Stimulated activated CD8-positive, alpha-beta memory T cell treated with anti-CD3 and anti-CD28 coated beads, Interleukin-4, amount 100 ng/mL, for 4 hours (primary cell): Measurements from ENCODE around the gene RAB11FIP3.

Source experiments
- DNase-seq, 2 donors: peaks; one replicate each; pipeline ENCODE4 v3.0.0-alpha.2; 2020; ENCODE audit warnings: low read depth in 2 of 2, low spot score in 1 of 2

RAB11FIP3 gene

DNA sequence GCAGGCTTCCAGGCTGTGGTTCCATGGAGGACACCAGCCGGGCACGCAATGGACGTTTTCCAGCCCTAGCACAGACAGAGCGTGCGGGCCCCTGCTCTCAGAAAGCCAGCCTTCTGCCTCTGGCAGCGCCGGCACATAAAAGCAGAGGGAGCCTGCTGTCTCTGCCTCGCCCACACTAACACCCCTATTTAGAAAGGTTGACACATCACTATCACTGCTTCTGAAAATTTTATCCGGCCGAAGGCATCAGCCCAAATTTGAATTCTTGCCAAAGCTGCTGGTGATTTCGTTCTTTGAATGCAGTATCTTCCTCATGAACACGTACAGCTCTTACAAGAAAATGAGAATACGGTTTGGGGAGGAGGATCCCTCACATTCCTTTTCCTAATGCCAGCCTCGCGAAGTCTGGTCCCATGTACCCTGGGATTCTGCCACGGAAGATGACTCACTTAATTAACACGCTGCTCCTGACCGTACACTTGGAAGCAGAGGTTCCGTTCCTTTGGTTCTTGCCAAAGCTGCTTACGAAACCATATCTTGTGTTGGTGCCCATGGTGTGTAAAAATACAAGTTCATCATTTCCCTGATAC is 1.3 kb upstream of the RAB11FIP3 start:
- DNase-seq, result no peak

DNA sequence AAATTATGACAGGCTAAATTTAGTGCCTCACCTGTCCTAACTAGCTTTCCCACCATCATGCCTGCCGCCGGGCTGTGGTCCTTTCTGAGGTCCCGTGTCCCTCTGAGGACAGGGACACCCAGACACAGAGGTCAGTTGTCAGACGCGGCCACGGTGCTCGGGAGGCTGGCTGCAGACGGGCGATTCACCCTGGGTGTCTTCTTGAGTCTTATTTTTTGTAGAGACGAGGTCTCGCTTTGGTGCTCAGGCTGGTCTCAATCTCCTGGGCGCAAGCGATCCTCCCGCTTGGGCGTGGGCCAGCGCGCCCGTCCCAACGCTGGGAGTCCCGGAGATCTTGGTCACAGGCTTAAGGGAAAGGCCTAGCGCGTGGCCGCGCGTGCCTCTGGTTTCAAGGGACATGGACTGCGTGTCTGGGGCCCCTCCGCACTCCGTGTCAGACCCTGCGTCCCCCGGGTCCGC is 797 bp upstream of the RAB11FIP3 start:
- DNase-seq, result no peak

- DNase-seq, result no peak
These were observed 278 bp downstream of the RAB11FIP3 start for GRCh38 chr16:425740-426114.

- no peak for DNase-seq
These were observed 861 bp downstream of the RAB11FIP3 start for GRCh38 chr16:426115-426905.

DNA sequence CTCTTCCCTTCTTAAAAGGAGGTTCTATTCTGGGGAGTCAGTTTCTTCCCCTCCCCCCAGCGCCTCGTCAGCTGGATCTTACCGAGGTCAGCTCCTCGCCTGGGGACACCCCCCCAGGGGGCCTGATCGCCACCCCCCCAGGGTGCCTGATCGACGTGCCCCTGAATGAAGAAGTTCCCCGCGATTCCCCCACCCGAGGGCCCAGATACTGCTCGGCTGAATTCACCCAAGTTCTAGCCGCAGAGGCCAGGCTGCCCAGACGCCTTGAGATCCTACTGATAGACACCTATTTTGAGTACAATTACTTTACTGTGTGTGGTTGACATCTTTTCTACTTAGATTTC is 1.4 kb downstream of the RAB11FIP3 start:
- no peak for DNase-seq

GRCh38 chr16:427250-427649 is 1.8 kb downstream of the RAB11FIP3 start:
- no peak for DNase-seq

DNA sequence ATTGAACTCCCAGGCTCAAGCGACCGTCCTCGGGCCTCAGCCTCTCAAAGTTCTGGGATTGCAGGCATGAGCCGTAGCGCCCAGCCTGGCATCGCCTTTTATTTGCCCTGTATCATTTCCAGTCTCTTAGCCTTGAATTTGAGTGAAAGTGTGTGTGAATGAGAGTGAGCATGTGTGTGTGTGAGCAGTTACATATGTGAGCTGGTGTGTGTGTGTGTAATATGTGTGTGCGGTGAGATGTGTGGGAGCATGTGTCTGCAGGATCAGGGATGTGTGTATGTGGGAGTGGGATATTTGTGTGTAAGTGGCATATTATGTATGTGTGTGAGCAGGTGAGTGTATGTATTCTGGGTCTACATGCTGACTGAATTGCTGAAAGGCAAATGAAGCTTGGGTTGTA is 5.5 kb downstream of the RAB11FIP3 start:
- DNase-seq, result no peak

GRCh38 chr16:440627-441026 is 15.2 kb downstream of the RAB11FIP3 start:
- DNase-seq, result no peak

- DNase-seq, result no peak
These were observed 16.0 kb downstream of the RAB11FIP3 start for GRCh38 chr16:441447-441846.

- no peak for DNase-seq
These were observed 17.5 kb downstream of the RAB11FIP3 start for GRCh38 chr16:442976-443375.

DNA sequence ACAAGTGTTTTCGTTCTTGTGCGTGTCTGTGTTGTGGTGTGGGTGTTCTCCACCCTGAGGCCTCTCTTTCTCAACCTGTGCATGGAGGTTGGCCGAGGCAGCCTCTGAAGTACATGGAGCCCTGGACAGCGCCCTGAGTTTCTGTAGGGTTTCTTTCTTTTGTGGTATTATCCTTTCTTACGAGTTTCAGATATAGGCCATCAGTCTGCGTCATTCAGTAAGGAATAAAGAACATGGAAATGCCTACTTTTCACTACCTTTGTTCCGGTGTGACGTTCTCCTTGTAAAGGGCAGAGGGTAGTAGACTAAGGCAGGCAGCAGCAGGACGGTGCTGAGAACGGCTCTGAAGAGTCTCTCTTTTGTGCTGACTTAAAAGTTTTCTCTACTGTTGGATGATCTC is 18.6 kb downstream of the RAB11FIP3 start:
- DNase-seq, result no peak

DNA sequence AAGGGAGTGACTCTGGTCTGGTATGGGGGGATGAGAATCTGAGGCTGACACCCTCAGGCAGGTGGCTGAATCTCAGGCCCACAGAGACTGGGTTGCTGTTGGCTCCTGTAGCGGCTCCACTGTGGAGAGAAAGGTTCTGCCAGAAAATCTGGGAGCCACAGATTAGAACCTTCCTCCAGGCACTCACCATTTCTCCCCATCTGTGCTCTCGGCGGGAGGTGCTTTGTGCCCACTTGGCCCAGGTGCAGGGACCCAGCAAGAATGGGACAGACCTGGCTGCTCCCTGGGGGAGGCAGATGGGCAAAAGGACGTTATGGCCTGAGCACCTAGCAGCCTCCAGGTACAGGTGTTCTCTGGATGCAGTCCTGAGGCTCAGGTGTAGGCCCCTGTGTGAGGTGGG is 20.1 kb downstream of the RAB11FIP3 start:
- DNase-seq, result no peak

- no peak for DNase-seq
These were observed 24.9 kb downstream of the RAB11FIP3 start for GRCh38 chr16:450385-450784.

DNA sequence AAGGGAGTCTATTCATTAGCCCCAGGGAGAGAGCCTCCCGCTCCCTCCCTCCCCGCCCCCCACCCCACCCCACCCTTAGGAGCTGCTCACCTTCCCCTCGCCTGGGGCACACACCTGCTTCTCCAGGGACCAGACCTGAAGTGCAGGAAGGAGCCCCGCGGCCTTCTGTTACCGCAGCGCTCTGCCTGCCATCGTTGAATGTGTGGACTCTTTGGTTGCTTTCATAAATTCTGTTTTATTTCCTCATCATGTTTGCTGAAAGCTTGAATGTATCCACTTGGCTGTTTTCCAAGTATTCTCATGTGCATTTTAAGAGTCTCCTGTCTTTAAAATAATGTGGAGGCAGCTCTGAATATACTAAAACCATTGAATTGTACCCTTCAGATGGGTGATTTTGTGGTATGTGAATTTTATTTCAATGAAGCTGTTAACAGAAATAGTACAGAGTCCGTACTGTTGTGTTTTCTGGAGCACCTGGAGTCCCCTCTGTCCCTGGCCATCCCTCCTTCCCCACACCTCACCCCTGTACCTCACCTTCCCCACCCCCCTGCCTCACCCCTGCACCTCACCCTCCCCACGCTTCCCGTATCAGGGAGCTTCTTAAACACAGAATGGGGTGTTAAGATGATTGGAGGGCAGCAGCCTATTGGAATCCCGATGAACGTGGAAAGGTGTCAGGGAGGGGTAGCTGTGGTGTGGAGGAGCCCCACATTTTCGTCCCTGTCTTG is 25.5 kb downstream of the RAB11FIP3 start:
- no peak for DNase-seq

GRCh38 chr16:454397-454940 is 29.0 kb downstream of the RAB11FIP3 start:
- DNase-seq, result no peak

- no peak for DNase-seq
These were observed 30.0 kb downstream of the RAB11FIP3 start for GRCh38 chr16:455453-455852.

GRCh38 chr16:456891-457483 is 31.5 kb downstream of the RAB11FIP3 start:
- no peak for DNase-seq

GRCh38 chr16:457732-458400 is 32.4 kb downstream of the RAB11FIP3 start:
- DNase-seq, result no peak

DNA sequence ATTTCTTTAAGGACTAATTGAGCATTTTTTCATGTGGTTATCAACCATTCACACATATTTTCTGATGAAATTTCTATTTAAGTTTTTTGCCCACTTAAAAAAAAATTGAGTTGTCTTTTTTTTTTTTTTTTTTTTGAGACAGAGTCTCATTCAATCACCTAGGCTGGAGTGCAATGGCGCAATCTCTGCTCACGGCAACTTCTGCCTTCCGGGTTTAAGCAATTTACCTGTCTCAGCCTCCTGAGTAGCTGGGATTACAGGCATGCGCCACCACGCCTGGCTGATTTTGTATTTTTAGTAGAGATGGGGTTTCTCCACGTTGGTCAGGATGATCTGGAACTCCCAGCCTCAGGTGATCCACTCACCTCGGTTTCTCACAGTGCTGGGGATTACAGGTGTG is 34.3 kb downstream of the RAB11FIP3 start:
- DNase-seq, result no peak

DNA sequence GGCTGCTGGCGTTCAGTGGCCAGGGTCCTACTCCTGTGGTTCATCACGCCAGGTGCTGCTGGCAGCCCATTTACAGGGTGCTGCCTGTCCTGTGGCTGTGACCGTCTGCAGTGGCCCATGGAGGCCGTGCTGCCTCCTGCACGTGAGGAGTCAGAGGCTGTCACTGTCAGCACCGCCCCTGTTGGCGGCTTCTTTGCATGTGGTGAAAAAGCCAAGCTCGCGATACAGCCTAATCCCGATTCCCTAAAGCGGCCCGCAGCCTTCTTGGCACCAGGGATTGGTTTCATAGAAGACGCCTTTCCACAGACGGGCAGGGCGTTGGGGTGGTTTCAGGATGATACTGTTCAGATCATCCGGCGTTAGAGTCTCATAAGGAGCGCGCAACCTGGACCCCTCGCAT is 35.3 kb downstream of the RAB11FIP3 start:
- DNase-seq, result no peak

- DNase-seq, result no peak
These were observed 37.6 kb downstream of the RAB11FIP3 start for GRCh38 chr16:463071-463470.
